HG02938 (cell line): Measurements from ENCODE around the gene L3MBTL4.
"Not testable (repeated sequence)": the region's sequence is repeated elsewhere in the genome, so short reads cannot be mapped to it uniquely, and the experiment has no call there.

Experiments
- ATAC-seq: cut with Tn5 transposase; IDR thresholded peaks from one replicate; pipeline ENCODE4 v1.9.1; 2021; ENCODE audit warnings: mild to moderate bottlenecking, moderate library complexity; ENCODE audit not compliant: unreplicated experiment

L3MBTL4 gene

DNA sequence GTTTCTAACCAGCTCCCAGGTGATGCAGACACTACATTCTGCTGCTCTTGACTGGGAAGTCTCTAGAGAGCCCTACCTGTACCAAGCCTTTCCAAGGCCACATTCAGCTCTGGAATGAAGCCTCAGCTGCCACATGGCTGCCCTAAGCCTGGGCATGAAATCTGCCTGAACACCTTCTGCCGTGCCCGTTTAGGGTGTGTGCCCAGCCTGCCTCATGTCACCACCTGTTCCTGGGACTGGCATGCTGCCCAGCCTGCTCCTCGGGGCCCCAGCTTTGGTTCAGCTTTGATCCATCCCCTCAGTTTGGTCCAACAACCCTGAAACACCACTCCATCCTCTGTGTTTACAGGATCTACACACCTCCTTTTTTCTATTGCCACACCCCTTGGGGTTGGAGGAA, 210.9 kb downstream of the L3MBTL4 start:
- no peak for ATAC-seq

DNA sequence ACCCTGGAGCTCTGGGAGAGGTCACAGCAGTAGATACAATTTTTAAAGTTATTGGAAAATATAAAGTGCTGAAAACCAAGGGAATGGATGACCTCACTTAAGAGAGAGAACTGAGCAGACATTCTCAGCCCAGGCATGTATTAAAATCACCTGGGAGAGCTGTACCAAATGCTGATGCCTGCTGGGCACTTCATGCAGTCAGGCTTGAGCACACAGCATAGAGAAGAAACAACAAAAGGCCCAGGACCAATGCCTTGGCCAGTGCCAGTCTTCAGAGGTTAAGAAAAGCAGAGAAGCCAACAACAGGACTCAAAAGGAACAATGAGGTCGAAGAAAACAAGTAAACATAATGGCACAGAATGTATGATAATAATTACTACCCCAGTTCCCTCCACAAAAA, 211.8 kb downstream of the L3MBTL4 start:
- ATAC-seq, result no peak

DNA sequence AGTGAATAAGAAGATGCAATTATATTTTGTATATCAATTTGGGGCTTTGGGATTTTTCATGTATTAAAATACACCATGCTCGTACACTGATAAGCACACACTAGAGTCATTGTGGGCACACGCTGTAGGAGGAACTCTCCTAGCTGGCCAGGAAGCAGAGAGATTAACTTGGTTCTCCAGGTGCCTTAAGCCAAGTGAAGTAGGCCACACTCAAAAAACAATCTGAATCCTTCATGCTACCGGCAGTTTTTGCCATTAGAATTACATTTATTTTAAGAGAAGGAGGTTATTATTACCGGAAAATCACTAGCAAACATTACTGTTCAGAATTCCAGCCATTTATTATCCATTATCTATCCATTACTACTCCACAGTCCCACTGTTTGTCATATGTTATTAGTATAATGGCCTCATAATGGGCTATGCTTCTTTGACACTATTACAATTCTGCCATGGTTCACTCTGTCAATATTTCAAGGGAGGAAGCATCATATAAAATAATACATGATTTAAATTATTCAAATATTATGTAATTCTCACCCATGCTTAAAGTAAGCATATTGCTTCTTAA, 214.4 kb downstream of the L3MBTL4 start:
- no peak for ATAC-seq

DNA sequence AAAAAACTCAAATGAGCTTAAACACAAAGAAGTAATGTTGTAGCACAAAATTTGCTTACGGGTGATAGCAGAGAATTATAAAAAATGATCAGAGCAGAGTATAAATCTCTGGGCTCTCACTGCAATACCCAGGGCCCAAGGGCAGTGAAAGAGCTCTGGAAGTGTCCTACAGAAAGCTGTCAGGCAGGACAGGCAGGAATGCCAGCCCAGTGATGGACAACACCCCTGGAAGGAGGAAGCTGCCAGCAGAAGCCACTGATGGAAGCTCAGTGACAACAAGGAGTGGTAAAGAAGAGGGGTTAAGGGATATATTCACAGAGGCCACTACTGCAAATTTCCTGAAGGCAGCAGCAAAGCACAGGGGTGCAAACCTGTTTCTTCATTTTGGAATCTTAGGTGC, 214.9 kb downstream of the L3MBTL4 start:
- no peak for ATAC-seq

DNA sequence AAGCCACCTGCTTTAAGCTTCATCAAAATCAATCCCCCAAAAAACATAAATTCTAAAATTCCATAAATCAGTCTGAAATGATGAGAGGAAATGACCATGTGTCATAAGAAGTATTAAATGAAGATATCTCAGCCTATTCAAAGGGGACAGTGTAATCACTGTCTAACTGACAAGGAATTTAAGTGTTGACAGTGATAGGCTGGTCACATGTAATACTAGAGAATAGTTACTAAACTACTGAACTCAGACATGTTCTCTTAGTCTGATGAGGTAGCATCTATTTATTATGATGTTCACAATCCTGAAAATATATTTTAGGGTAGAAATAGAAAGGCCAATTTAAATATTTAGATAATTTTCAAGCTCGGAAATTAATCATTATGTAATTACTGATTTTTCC, 216.1 kb downstream of the L3MBTL4 start:
- no peak for ATAC-seq

DNA sequence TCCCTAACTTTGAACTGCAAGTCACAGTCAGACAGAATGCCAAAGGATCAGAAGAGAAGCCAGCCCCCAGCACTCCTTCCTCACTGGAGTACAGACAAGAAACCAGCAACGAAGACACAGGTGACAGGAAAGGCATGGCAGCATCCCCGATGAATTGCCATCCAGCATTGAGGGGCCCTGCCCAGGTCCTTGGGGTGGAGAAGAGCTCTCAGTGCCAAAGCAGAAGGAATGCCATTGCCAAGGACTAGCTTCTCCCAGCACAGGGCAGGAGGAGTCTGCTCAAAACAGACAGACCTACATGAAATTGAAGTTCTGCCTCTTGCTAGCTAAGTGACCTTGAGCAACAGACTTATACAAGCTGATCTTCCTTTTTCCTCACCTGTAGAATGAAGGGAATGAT, 220.1 kb downstream of the L3MBTL4 start:
- no peak for ATAC-seq

DNA sequence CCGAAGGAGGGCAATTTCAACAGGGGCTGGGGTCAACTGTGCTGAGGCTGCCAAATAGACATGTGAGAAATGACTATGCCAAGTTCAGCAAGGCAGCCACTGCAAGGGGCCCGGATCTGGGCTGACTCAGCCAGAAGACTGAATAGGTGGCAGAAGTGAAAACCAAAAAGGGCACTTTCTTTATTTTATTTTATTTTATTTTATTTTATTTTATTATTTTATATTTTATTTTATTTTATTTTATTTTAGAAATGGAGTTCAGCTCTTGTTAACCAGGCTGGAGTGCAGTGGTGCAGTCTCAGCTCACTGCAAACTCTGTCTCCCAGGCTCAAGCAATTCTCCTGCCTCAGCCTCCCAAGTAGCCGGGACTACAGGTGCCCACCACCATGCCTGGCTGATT, 228.9 kb downstream of the L3MBTL4 start:
- ATAC-seq, result not testable (repeated sequence)

DNA sequence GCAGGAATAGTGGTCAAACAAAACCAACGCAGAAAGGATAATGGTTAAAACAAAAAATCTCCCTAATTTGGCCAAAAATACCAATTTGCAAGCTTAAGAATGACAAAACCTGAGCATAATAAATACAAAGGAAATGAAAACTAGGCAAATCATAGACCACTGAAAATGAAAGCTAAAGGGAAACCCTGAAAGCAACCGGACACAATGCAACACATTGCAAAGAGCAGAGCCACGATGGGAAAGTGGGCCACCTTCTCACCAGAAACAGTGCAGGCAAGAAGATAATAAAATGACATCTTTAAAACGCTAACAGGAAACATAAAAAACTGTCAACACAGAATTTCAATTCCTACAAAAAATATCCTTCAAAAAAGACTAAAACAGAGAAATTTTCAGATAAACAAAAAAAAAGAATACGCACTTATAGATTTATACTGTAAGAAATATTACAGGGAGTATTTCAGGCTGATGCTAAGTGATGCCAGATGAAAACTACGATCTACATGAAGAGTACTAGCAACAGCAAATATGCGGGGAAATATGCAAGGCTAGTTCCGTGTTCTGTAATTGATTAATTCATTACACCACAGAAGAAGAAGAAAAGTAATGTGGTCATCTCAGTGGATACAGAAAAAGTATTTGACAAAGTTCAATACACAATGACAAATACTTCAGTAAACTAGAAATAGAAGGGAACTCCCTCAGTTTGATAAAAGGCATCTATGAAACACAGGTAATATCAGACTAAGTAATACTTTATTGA, 239.5 kb downstream of the L3MBTL4 start:
- no peak for ATAC-seq

DNA sequence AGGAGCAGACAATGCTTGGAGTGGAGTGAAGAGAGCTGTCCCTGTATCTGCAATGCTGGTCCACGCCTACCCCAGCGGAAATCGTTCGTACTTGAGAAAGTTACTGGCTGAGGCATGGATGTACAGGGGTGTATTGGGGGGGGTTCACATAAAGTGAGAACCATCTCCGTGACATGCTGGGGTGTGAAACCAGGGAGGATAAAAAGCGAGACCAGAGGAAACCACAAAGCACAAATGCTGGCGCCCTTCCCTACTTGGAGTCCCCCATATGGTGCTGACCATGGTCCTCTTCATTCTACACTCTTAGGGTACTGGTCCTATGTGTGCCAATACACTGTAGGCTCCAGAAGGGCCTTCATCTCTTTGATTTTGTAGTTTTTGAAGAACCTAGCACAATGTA, 244.1 kb downstream of the L3MBTL4 start:
- no peak for ATAC-seq

DNA sequence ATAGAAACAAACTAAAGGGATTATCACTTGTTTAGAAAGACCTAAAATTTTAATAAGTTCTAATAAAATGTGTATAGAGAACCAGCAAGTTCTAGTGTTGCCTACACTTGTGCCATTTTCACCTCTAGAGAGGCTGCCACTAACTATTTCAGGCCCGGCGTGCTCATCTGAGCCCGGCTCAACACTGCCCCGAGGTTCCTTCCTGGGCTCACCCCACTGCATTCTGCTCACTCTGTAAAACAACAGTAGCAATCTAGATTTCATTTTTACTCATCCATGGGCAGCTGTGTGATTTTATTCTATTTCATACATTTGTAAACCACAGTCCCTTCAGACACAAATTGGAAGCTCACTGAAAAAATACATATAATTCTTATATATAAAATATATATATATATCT, 253.2 kb downstream of the L3MBTL4 start:
- no peak for ATAC-seq

DNA sequence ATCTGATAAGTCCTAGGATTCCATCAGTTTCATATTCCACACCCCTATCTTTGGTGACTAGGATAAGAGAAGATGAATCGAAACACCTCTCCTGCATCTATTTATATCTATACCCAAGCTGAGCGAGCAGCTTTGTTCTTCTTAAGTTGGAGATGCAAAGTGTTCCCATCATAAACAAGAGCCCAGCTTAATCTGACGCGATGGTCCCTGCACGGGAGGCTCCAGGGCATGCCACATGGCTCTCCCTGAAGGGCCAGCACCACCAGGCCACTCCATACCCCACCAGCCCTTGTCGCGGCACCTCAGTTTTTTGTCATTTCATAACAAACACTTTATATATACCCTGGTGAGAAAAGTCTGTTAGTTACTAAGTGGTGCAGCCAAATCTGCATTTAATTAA, 255.3 kb downstream of the L3MBTL4 start:
- no peak for ATAC-seq

DNA sequence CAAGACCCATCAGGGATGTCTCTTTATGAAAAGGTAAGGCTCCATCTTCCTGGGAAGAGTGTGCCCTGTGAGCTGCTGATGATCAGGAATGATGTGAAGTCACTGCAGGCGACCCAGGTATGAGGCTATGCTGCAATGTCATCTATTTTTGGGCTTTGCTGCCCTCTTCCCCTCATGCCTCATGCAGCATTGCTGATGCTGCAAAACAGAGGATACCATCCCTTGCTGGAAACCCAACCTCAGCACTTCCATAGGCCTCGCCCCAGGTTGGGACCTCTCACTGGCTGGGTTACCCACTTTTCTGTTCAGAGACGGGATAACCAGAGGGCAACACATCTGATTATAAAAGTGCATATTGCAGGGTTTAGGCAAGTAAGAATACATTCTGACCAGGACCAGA, 255.8 kb downstream of the L3MBTL4 start:
- no peak for ATAC-seq

DNA sequence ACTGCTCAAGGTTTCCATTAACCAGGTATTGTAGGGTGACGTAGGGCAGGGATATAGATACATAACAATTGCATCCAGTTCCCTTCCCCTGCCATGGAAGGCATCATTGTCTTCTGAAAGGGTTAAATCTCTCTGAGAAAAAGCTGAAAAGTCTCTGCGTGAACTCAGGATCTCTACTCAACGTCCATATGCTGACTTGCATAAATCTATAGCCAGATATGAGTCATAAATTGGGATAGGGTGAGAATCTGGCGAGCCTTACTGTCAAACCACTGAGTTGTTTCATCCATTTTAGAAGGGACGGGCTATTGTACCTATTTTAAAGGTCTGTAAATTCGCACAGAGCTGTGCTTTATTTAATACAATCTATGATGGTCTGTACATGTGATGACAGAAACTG, 258.3 kb downstream of the L3MBTL4 start:
- no peak for ATAC-seq

DNA sequence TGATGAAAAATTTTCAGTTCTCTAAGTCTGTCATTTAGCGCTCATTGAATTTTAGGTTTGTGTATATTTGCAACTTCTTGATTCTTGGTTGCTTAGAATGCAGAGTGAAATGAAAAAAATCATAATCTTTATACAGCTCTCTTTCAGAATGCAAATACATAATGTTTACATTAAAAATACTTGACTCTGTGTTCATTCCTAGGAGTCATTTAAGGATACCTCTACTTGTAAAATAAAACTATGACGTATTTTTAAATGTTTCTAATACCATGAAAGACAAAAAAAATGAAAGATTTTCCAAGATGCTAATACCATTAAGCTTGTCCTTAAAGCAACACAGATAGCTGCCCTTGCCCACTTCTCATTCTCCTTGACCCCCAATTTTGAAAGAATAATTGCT, 259.0 kb downstream of the L3MBTL4 start:
- no peak for ATAC-seq

DNA sequence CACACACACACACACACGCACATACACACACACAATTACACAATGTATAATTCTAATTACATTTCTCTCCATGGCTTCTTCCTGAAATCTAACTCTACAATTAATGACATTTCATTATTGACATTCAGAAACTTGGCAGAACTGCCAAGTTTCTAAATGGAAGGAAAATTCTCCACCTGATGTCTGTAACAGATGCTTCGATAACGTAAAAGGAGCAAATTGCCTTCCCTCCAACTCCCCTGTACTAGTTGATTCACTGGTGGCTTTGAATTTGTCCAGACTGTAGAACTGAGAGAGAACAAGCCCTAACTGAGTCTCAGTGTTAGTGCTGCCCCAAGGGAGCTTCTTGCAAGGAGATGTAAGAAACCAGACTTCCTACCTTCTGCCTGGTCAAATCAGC, 264.3 kb downstream of the L3MBTL4 start:
- no peak for ATAC-seq

DNA sequence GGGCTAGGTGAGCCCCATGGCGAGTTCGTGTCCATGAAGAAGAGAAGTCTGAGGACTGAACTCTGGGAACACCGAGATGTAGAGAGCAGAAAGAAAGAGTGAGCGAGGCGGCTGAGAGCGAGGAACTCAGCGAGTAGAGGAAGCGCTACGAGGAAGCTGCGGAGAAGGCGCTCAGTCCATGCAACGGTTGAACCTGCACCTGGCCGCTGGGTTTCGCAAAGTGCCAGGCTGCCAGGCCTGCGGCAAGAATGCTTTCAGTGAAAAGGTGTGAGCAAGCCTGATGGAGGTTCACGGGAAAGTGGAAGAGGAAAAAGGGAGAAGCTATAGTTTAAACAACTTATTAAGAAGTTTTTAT, 268.4 kb downstream of the L3MBTL4 start:
- ATAC-seq, result no peak

DNA sequence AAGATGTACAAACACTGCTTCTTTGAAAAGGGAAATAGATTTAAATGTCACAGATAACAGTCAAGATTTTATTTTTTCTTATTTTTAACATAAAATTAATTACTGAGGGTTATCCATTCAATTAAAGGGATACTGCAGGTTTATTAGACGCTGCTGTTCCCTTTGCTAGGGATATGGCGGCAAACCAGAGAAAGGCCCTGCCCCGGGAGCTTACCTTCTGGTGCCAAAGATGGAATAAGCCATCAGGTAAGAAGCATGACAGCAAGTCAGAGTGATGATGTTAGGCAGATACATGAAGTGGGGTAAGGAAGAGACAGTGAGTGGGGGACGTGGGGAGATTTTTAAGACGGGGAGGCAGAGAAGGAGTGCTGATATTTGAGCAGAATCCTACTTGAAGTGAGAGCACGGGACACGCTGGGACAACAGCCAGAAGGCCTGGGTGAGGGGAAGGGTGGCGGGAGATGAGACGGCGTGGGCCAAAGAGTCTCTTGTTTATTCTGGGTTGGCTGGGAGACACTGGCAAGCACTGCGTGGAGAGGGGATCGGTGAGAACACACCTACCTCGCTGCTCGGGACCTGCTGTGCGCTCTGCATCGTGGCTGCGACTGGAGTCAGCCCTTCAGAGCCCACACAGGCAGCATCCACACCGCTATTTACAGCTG, 268.9 kb downstream of the L3MBTL4 start:
- ATAC-seq, result no peak

DNA sequence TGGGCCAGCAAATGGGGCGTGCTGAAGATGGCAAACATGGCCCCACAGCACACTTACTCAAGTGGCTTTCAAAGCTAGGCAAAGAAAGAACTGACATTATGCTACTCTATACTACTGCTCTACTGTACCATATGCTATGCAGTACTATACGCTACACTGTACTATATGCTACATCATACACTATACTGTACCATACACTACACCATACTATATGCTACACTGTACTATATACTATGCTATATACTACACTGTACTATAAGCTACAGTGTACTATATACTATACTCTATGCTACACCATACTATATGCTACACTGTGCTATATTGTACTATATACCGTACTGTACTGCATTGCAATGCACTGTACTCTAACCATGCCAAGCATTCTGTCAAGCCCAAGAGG, 275.7 kb downstream of the L3MBTL4 start:
- ATAC-seq, result no peak

DNA sequence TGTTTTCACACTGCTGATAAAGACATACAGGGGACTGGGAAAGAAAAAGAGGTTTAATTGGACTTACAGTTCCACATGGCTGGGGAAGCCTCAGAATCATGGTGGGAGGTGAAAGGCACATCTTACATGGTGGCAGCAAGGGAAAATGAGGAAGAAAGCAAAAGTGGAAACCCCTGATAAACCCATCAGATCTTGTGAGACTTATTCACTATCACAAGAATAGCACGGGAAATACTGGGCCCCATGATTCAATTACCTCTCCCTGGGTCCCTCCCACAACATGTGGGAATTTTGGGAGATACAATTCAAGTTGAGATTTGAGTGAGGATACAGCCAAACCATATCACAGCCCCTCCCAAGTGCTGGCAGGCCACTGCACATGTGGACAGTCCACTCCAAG, 278.8 kb downstream of the L3MBTL4 start:
- ATAC-seq, result not testable (repeated sequence)

DNA sequence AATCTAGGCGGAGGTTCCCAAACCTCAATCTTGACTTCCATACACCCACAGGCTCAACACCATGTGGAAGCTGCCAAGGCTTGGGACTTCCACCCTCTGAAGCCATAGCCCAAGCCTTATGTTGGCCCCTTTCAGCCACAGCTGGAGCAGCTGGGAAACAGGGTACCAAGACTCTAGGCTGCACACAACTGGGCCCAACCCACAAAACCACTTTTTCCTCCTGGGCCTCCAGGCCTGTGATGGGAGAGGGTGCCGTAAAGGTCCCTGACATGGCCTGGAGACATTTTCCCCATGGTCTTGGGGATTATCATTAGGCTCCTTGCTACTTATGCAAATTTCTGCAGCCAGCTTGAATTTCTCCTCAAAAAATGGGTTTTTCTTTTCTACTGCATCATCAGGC, 279.7 kb downstream of the L3MBTL4 start:
- ATAC-seq, result not testable (repeated sequence)

DNA sequence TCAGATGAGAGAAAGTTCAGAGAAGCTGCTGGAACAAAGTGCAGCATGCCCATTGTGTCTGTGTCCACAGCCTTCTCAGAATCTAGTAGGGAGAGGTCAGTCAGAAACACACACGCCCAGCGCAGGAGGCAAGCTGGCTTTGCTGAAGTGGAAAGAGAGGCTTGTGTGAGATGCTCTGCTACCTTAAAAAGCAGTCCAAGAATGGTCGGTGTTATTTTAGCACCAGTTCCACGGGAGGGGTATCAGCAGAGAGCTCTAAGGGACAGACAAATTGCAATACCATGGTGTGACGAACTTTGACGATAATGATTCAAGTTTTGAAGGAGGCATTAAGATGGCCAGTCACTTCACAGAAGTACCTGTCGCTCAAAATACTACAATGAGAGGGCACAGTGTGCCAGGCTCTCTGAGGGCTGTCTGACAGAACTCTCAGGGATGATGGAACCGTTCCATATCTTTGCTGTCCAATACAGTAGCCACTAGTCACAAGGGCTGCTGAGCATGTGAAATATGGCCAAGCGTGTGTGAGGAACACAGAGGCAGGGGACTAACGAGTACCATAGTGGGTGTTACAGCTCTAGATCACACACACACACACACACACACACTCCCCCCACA, 281.9 kb downstream of the L3MBTL4 start:
- no peak for ATAC-seq

DNA sequence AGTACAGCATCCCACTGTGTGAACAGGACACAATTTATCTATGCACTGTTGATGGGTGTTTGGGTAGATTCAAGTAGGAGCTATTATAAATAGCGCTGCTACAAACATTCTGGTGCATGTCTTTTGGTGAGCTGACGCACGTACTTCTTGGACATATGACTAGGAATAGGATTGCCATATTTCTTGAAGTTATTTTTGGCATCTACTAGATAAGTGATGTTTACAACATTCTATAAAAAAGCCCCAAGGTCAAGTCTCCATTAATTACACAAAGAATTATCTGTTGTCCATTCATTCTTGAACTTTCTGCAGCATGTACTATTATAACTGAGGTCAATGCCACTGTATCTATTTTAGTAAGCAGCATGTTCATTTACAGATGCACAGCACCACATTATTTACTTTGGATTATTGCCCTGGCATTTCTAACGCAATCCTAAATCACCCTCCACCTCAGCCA, 293.9 kb downstream of the L3MBTL4 start:
- no peak for ATAC-seq
